Spleen (tissue), 3 donors: ENCODE measurements around the gene CD302.

ENCODE experiments used
- POLR2A ChIP-seq, 3 donors: fragments of 450-650 bp; IDR thresholded peaks; one replicate each; pipeline ENCODE4 v1.5.1; 2017; ENCODE audit warnings: antibody characterized with exemption in 3 of 3, mild to moderate bottlenecking in 1 of 3
- POLR2AphosphoS5 ChIP-seq, 3 donors: sonication (generic); formaldehyde crosslinking; IDR thresholded peaks; one replicate each; pipeline ENCODE4 v1.5.1; 2017; ENCODE audit warnings: antibody characterized with exemption in 3 of 3

GRCh38 chr2:159790323-159790722, 7.7 kb downstream of the CD302 start:
- TF ChIP-seq POLR2A (IDR thresholded peaks at IDR 0.05) (no peak), POLR2AphosphoS5 (IDR thresholded peaks at IDR 0.05) (no peak)
